ENCODE results near the gene MVD. TPM values are rescaled to one million over a fixed set of nuclear protein-coding genes. Genes with fewer than 3 reads are reported as not detected.

The MVD gene, protein sequence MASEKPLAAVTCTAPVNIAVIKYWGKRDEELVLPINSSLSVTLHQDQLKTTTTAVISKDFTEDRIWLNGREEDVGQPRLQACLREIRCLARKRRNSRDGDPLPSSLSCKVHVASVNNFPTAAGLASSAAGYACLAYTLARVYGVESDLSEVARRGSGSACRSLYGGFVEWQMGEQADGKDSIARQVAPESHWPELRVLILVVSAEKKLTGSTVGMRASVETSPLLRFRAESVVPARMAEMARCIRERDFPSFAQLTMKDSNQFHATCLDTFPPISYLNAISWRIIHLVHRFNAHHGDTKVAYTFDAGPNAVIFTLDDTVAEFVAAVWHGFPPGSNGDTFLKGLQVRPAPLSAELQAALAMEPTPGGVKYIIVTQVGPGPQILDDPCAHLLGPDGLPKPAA
- 10 to 100 TPM; 32.7 to 49.4 (median 39.9) TPM for total RNA-seq

DNA sequence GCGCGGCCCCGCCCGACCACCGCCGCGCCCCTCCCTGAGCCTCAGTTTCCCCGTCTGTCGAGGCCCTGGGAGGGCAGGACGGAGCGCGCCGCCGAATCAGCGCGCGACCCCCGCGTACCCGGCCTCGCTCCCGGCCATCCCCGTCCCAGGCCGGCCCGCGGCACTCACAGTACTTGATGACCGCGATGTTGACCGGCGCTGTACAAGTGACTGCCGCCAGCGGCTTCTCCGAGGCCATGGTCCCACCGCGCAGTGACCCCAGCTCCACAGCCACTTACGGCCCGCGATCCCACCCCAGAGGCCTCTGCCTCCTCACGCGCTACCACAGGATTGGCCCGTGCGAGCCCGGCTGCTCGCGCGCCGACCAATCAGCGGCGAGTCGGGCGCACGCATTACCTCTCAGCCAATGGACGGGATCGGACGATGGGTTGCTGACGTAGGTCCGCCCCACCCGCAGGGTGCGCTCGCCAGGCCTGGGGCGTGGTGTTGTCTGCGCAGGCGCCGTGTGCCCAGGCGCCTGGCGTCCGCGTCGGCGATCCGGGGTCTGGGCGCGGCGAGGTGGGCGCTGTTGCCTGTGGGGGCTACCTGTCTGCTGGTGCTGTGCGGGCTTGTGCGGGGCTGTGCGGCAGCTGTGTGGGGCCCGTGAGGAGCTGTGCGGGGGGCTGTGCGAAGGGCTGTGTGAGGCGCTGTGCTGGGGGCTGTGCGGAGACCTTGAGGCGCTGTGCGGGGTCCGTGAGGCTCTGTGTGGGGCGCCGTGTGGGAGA, at the start of gene MVD:
Gene MVD (minus strand): TSS at position 249 of the 764 bp plus-strand sequence. CDS start 11 bp downstream, at position 238.
- 0% methylated on average over 21 of the region's 88 CpGs for WGBS, 2 donors
- peak within 1 kb of the TSS; percentile 75 to 94 (median 91) for H3K27ac ChIP-seq

DNA sequence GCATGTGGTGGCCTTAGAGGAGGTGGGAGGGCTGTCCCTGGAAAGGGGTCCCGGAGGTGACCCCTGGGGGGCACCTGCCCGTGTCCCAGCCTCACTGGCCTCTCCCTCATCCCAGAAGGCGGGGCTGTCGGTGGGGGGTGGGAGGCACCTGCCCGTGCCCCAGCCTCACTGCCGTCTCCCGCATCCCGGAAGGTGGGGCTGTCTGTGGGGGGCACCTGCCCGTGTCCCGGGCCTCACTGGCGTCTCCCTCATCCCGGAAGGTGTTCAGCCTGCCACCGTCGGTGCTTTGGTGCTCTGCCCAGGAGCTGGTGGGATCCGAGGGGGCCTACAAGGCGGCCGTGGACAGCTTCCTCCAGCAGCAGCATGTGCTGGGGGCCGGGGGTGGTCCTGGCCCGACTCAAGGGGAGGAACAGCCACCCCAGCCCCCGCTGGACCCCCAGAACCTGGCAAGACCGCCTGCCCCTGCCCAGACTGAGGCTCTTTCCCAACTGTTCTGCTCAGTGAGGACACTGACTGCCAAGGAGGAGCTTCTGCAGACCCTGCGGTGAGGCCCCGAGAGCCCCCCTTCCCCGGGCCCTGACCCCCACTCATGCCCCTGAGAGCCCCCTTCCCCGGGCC, 49.6 kb upstream of the MVD start:
- peaks cover 4 to 56% (median 9%) of the 10 kb centered on the region in 3 donors for H3K36me3 ChIP-seq

More for the DNA sequence above, at the start of gene MVD:
- Histone ChIP-seq H3K36me3 (peaks cover 0 to 18% (median 0%) of the 10 kb centered on the region in 3 donors), H3K27me3 (no peaks in the 10 kb centered on the region), H3K4me3 (peak within 1 kb of the TSS; percentile 76 to 88 (median 82)), H3K4me1 (peaks cover 0 to 27% (median 10%) of the 10 kb centered on the region in 4 donors), H3K9me3 (no peaks in the 10 kb centered on the region)
- peak; percentile 89 to 93 for DNase-seq (ENCODE audit: low spot score in 2 of 2)
- TF ChIP-seq, protein P1, sequence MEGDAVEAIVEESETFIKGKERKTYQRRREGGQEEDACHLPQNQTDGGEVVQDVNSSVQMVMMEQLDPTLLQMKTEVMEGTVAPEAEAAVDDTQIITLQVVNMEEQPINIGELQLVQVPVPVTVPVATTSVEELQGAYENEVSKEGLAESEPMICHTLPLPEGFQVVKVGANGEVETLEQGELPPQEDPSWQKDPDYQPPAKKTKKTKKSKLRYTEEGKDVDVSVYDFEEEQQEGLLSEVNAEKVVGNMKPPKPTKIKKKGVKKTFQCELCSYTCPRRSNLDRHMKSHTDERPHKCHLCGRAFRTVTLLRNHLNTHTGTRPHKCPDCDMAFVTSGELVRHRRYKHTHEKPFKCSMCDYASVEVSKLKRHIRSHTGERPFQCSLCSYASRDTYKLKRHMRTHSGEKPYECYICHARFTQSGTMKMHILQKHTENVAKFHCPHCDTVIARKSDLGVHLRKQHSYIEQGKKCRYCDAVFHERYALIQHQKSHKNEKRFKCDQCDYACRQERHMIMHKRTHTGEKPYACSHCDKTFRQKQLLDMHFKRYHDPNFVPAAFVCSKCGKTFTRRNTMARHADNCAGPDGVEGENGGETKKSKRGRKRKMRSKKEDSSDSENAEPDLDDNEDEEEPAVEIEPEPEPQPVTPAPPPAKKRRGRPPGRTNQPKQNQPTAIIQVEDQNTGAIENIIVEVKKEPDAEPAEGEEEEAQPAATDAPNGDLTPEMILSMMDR (IDR thresholded peaks at IDR 0.05): peak in 2 of 5 experiments; percentile 44 to 55
- TF ChIP-seq EP300 (IDR thresholded peaks at IDR 0.05) (peak; percentile 84 to 94), POLR2A (IDR thresholded peaks at IDR 0.05) (peak; percentile 42 to 94)

DNA sequence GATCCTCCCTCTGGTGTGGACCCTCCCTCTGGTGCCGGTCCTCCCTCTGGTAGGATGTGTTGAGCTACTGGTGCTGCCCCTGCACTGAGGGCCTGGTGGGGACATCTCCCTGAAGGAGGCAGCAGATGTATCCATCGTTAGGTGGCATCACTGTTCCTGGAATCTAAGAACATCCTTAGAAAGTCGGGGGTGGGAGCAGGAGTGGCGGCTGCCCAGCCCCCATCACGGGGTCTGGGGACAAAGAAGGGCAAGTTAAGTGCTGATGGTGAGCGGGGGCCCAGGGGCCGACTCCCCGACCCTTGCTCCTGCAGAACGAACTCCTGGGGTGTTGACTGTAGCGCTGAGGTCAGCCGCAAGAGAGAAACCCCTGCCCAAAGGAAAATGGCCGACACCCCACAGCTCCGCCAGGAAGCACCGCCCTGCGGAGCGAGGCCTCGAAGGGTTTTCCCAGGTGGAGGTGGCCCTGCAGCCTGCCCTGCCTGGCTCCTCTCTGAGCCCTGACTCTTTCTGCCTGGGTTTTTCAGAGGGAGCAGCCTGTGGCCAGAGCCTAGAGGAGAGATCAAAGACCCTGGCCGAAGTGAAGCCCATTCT, 49.0 kb upstream of the MVD start:
- no peak for DNase-seq (ENCODE audit: low spot score in 2 of 2)
- TF ChIP-seq, protein P1 (IDR thresholded peaks at IDR 0.05): no peak
- TF ChIP-seq POLR2A (IDR thresholded peaks at IDR 0.05) (no peak), EP300 (IDR thresholded peaks at IDR 0.05) (no peak)
- Histone ChIP-seq H3K4me3 (no peak overlapping the region), H3K9me3 (no peaks in the 10 kb centered on the region), H3K36me3 (peaks cover 3 to 50% (median 8%) of the 10 kb centered on the region in 3 donors), H3K27me3 (no peaks in the 10 kb centered on the region), H3K4me1 (peaks cover 0 to 18% (median 8%) of the 10 kb centered on the region in 4 donors), H3K27ac (no peak overlapping the region)
- 72 to 75% methylated on average over 17 to 18 of the region's 18 CpGs for WGBS, 2 donors

More for the DNA sequence above, 49.6 kb upstream of the MVD start:
- Histone ChIP-seq H3K9me3 (no peaks in the 10 kb centered on the region), H3K27me3 (no peaks in the 10 kb centered on the region), H3K4me1 (peaks cover 0 to 12% (median 2%) of the 10 kb centered on the region in 4 donors), H3K4me3 (no peak overlapping the region), H3K27ac (no peak overlapping the region)
- 68% methylated on average over 18 of the region's 25 CpGs; no CpG with 5 or more reads in 1 of the 2 donors for WGBS, 2 donors
- no peak for DNase-seq (ENCODE audit: low spot score in 2 of 2)
- TF ChIP-seq, protein P1 (IDR thresholded peaks at IDR 0.05): no peak
- TF ChIP-seq EP300 (IDR thresholded peaks at IDR 0.05): no peak
- TF ChIP-seq POLR2A (IDR thresholded peaks at IDR 0.05): no peak

DNA sequence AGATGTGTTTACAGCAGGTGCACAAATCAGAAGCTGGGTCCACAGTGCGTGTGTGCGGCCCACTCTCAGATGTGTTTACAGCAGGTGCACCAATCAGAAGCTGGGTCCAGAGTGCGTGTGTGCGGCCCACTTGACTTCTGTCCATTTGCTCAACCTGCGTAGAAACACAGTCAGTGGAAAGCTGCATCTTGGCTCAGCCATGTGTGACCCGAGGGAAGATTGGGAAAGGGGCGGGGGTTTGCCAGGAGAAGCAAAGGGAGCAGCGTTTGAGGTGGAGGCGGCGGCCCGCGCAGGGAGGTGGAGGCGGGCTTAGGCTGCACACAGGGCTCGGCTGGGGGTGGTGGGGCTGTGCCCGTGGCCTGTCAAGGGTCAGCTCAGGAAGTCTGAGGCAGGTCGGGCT, 47.7 kb upstream of the MVD start:
- no peak for DNase-seq (ENCODE audit: low spot score in 2 of 2)
- Histone ChIP-seq H3K4me1 (peaks cover 0 to 22% (median 10%) of the 10 kb centered on the region in 4 donors), H3K4me3 (no peak overlapping the region), H3K27me3 (no peaks in the 10 kb centered on the region), H3K9me3 (no peaks in the 10 kb centered on the region), H3K36me3 (peaks cover 0 to 37% (median 0%) of the 10 kb centered on the region in 3 donors), H3K27ac (no peak overlapping the region)
- 68 to 73% methylated on average over 15 of the region's 16 CpGs for WGBS, 2 donors
- TF ChIP-seq EP300 (IDR thresholded peaks at IDR 0.05): no peak
- TF ChIP-seq, protein P1 (IDR thresholded peaks at IDR 0.05): no peak
- TF ChIP-seq POLR2A (IDR thresholded peaks at IDR 0.05): no peak

Measured in tibial nerve (tissue), 4 donors.